NB4 (cell line): ENCODE measurements around the gene TOMM20.

Experiments
- TF ChIP-seq, protein P1 (sequence below): IDR thresholded peaks from one replicate; pipeline ENCODE4 v1.5.1; 2012; ENCODE audit warnings: low read depth, low read length
- TF ChIP-seq, protein P2 (sequence below): IDR thresholded peaks from 2 replicates; pipeline ENCODE4 v1.6.1; 2011; ENCODE audit warnings: low read depth, low read length

DNA sequence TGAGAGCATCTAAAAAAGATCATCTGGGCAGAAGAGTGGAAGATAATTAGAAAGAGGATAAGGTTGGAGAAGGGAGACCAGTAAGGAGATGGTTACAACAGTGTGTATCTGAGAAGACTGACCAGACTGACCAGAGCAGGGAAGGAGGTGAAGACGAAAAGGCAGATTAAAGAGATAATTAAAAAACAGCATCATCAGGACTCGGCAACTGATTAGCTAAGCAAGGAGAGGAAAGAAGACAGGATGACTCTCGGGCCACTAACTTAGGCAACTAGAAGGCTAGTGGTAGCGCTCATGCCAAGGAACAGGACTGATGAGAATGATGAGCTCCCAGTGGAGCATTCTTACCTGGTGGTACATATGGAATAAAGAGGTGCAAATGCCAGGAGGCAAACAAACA is 28.5 kb upstream of the TOMM20 start:
- TF ChIP-seq, protein P1, sequence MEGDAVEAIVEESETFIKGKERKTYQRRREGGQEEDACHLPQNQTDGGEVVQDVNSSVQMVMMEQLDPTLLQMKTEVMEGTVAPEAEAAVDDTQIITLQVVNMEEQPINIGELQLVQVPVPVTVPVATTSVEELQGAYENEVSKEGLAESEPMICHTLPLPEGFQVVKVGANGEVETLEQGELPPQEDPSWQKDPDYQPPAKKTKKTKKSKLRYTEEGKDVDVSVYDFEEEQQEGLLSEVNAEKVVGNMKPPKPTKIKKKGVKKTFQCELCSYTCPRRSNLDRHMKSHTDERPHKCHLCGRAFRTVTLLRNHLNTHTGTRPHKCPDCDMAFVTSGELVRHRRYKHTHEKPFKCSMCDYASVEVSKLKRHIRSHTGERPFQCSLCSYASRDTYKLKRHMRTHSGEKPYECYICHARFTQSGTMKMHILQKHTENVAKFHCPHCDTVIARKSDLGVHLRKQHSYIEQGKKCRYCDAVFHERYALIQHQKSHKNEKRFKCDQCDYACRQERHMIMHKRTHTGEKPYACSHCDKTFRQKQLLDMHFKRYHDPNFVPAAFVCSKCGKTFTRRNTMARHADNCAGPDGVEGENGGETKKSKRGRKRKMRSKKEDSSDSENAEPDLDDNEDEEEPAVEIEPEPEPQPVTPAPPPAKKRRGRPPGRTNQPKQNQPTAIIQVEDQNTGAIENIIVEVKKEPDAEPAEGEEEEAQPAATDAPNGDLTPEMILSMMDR: no peak
- TF ChIP-seq, protein P2, sequence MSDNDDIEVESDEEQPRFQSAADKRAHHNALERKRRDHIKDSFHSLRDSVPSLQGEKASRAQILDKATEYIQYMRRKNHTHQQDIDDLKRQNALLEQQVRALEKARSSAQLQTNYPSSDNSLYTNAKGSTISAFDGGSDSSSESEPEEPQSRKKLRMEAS: no peak
